Measurements from ENCODE around the gene LRCOL1. TPM values are rescaled to one million over a fixed set of nuclear protein-coding genes. Genes with fewer than 3 reads are reported as not detected.

Gene LRCOL1
- total RNA-seq, 2 experiments from 2014 or later, result not detected

GRCh38 chr12:132631666-132632065, 21.3 kb upstream of the LRCOL1 start:
- Mint-ChIP-seq H3K4me3 (no peak overlapping the region), H3K36me3 (peaks cover 39% of the 10 kb centered on the region), H3K9me3 (no peaks in the 10 kb centered on the region), H3K27me3 (no peaks in the 10 kb centered on the region), H3K27ac (no peak overlapping the region), H3K4me1 (peaks cover 1% of the 10 kb centered on the region)
- ATAC-seq (ENCODE audit: low read depth) (no peak), DNase-seq (no peak)
- POLR2A ChIA-PET, result no interaction called here

GRCh38 chr12:132630672-132631071, 20.3 kb upstream of the LRCOL1 start:
- Mint-ChIP-seq H3K4me3 (no peak overlapping the region), H3K27me3 (no peaks in the 10 kb centered on the region), H3K9me3 (no peaks in the 10 kb centered on the region), H3K4me1 (peaks cover 1% of the 10 kb centered on the region), H3K36me3 (peaks cover 34% of the 10 kb centered on the region), H3K27ac (no peak overlapping the region)
- ATAC-seq (ENCODE audit: low read depth), result no peak
- DNase-seq, result no peak
- POLR2A ChIA-PET, result no interaction called here

DNA sequence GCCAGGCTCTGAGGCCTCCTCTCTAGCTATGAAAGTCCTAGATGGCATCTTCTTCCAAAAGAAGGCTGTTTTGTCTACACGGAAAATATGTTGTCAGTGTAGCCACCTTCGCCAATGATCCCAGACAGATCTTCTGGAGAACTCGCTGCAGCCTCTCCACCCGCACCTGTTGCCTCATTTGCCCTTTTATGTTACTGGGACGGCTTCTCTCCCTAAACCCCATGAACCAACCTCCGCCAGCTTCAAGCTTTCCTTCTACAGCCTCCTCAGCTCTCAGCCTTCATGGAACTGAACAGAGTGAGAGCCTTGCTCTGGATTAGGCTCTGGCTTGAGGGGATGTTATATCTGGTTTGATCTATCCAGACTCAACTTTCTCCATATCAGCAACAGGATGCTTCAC, 18.9 kb upstream of the LRCOL1 start:
- ATAC-seq (ENCODE audit: low read depth), result no peak
- Mint-ChIP-seq H3K4me3 (no peak overlapping the region), H3K27ac (no peak overlapping the region), H3K9me3 (no peaks in the 10 kb centered on the region), H3K36me3 (peaks cover 31% of the 10 kb centered on the region), H3K4me1 (no peaks in the 10 kb centered on the region), H3K27me3 (no peaks in the 10 kb centered on the region)
- DNase-seq, result no peak
- POLR2A ChIA-PET, result no interaction called here

DNA sequence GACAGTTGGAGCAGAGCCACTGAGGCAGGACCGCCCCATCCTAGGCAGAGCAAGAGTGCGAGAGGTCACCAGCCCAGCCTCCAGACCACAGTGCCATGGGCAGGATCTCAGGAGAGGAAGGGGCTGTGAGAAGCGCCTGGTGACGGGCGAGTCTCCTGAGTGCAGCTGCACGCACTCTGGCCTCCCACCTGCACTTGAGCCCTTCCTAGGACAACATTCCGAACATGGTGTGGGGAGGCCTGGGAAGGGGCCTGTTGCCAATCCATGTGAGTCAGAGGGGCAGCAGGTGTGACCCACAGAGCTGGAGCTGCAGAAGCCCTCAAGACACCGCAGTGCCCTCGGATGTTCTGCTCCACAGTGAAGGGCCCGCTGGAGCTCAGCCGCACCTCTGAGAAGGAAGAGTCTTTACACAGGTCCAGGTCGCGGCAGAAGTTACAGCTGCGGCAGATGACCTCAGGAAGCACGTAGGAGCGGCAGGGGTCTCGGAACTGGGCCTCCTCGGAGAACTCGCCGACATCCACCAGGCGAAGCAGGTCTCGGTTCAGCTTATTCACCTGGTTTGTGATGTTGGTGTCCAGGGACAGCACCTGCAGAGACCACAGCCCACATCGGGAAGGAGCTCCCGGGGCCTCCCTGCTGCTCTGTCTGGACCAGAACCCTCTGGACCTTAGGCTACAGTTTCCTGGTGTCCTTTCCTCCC, 15.5 kb upstream of the LRCOL1 start:
- Mint-ChIP-seq H3K4me3 (no peak overlapping the region), H3K4me1 (peaks cover 1% of the 10 kb centered on the region), H3K27me3 (peaks cover under 1% of the 10 kb centered on the region), H3K9me3 (no peaks in the 10 kb centered on the region), H3K36me3 (peaks cover 15% of the 10 kb centered on the region), H3K27ac (no peak overlapping the region)
- no peak for DNase-seq
- no peak for ATAC-seq (ENCODE audit: low read depth)
- POLR2A ChIA-PET, result no interaction called here

GRCh38 chr12:132624910-132625630, 14.7 kb upstream of the LRCOL1 start:
- Mint-ChIP-seq H3K36me3 (peaks cover 12% of the 10 kb centered on the region), H3K4me3 (no peak overlapping the region), H3K27me3 (peaks cover 2% of the 10 kb centered on the region), H3K27ac (no peak overlapping the region), H3K4me1 (peaks cover 1% of the 10 kb centered on the region), H3K9me3 (no peaks in the 10 kb centered on the region)
- POLR2A ChIA-PET, result no interaction called here
- DNase-seq (no peak), ATAC-seq (ENCODE audit: low read depth) (no peak)

DNA sequence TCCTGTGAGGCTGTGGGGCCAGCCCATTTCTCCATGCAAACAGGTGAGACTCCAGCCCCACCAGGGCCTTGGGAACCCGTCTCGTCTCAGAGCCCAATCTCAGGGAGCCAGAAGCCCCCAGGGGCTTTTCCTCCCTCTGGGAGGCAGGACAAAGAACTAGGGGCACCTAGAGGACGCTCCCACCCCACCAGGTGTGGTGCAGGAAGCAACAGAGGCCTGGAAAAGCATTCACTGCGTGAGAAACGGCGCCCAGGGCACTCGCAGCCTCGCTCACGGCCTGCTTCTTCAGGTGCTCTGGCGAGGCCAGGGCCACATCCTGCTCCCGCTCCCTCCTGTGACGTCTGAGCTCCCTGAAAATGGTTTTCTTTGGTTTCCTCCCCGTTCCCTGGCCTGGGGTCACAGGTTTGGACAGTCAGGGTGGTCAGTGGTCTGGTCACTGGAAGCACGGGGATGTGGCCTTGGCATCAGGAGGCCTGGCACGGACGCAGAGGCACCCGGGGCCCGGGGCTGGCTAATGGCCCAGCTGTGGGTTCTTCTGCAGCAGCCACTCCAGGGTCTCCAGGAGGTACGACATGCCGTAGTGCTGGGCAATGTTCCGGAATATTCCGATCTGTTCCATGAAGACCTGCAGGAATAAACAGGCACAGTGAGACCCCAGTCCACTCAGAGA, 13.9 kb upstream of the LRCOL1 start:
- DNase-seq (no peak), ATAC-seq (ENCODE audit: low read depth) (no peak)
- POLR2A ChIA-PET, result no interaction called here
- H3K9me3 Mint-ChIP-seq, result no peaks in the 10 kb centered on the region
- no peak overlapping the region for H3K27ac Mint-ChIP-seq
- H3K4me3 Mint-ChIP-seq, result no peak overlapping the region
- H3K36me3 Mint-ChIP-seq, result peaks cover 8% of the 10 kb centered on the region
- H3K4me1 Mint-ChIP-seq, result peaks cover 1% of the 10 kb centered on the region
- peaks cover 2% of the 10 kb centered on the region for H3K27me3 Mint-ChIP-seq

- no peak overlapping the region for H3K4me3 Mint-ChIP-seq
- H3K27ac Mint-ChIP-seq, result peak overlapping the region; percentile 60
- peaks cover 5% of the 10 kb centered on the region for H3K36me3 Mint-ChIP-seq
- DNase-seq (no peak), ATAC-seq (ENCODE audit: low read depth) (no peak)
- H3K4me1 Mint-ChIP-seq, result peaks cover 1% of the 10 kb centered on the region
- no peaks in the 10 kb centered on the region for H3K9me3 Mint-ChIP-seq
- H3K27me3 Mint-ChIP-seq, result peaks cover 2% of the 10 kb centered on the region
- POLR2A ChIA-PET, result no interaction called here
Observed at GRCh38 chr12:132623072-132623869, 12.9 kb upstream of the LRCOL1 start.

- DNase-seq (no peak), ATAC-seq (ENCODE audit: low read depth) (no peak)
Observed at GRCh38 chr12:132622437-132623071, 12.2 kb upstream of the LRCOL1 start.

GRCh38 chr12:132621657-132622435, 11.5 kb upstream of the LRCOL1 start:
- Mint-ChIP-seq H3K27me3 (peaks cover 15% of the 10 kb centered on the region), H3K36me3 (peaks cover 8% of the 10 kb centered on the region), H3K27ac (peak overlapping the region; percentile 49), H3K4me1 (peaks cover 4% of the 10 kb centered on the region), H3K4me3 (no peak overlapping the region), H3K9me3 (peaks cover 3% of the 10 kb centered on the region)
- ATAC-seq (ENCODE audit: low read depth) (no peak), DNase-seq (no peak)
- POLR2A ChIA-PET, result interaction anchor here (1.1 kb wide), 1 partner anchor 180 kb away, joined by 3 read pairs; no protein-coding TSS in a partner anchor

More at GRCh38 chr12:132622437-132623071, 12.2 kb upstream of the LRCOL1 start:
- Mint-ChIP-seq H3K4me1 (peaks cover 4% of the 10 kb centered on the region), H3K4me3 (no peak overlapping the region), H3K36me3 (peaks cover 8% of the 10 kb centered on the region), H3K9me3 (peaks cover 3% of the 10 kb centered on the region), H3K27ac (peak overlapping the region; percentile 49), H3K27me3 (peaks cover 9% of the 10 kb centered on the region)
- POLR2A ChIA-PET, result no interaction called here

- ATAC-seq (ENCODE audit: low read depth) (no peak), DNase-seq (no peak)
- H3K36me3 Mint-ChIP-seq, result peaks cover 11% of the 10 kb centered on the region
- H3K9me3 Mint-ChIP-seq, result peaks cover 3% of the 10 kb centered on the region
- H3K4me1 Mint-ChIP-seq, result peaks cover 4% of the 10 kb centered on the region
- H3K27me3 Mint-ChIP-seq, result peaks cover 22% of the 10 kb centered on the region
- POLR2A ChIA-PET, result interaction anchor here (1.1 kb wide), 1 partner anchor 180 kb away, joined by 3 read pairs; no protein-coding TSS in a partner anchor
- H3K4me3 Mint-ChIP-seq, result no peak overlapping the region
- no peak overlapping the region for H3K27ac Mint-ChIP-seq
Observed at GRCh38 chr12:132620899-132621656, 10.7 kb upstream of the LRCOL1 start.

GRCh38 chr12:132620113-132620898, 9.9 kb upstream of the LRCOL1 start:
- H3K27ac Mint-ChIP-seq, result no peak overlapping the region
- peaks cover 4% of the 10 kb centered on the region for H3K4me1 Mint-ChIP-seq
- peaks cover 3% of the 10 kb centered on the region for H3K9me3 Mint-ChIP-seq
- H3K27me3 Mint-ChIP-seq, result peaks cover 26% of the 10 kb centered on the region
- peaks cover 11% of the 10 kb centered on the region for H3K36me3 Mint-ChIP-seq
- POLR2A ChIA-PET, result interaction anchor here (1.1 kb wide), 1 partner anchor 179 kb away, joined by 3 read pairs; no protein-coding TSS in a partner anchor
- no peak for DNase-seq
- ATAC-seq (ENCODE audit: low read depth), result peak; percentile 17
- no peak overlapping the region for H3K4me3 Mint-ChIP-seq
